IPS-18c (cell line): ENCODE results near the gene SPIRE1.
"Not testable (repeated sequence)": the region's sequence is repeated elsewhere in the genome, so short reads cannot be mapped to it uniquely, and the experiment has no call there.

Experiments
- H3K4me3 ChIP-seq: 2 replicates; pipeline ENCODE4 v1.7.0; 2013; ENCODE audit warnings: low read depth, mild to moderate bottlenecking, low read length, moderate library complexity; ENCODE audit not compliant: insufficient read depth
- H3K9me3 ChIP-seq: one replicate; pipeline ENCODE4 v1.6.1; 2013; ENCODE audit warnings: mild to moderate bottlenecking, low read length, moderate library complexity; ENCODE audit not compliant: control insufficient read depth, insufficient read depth

The SPIRE1 gene

DNA sequence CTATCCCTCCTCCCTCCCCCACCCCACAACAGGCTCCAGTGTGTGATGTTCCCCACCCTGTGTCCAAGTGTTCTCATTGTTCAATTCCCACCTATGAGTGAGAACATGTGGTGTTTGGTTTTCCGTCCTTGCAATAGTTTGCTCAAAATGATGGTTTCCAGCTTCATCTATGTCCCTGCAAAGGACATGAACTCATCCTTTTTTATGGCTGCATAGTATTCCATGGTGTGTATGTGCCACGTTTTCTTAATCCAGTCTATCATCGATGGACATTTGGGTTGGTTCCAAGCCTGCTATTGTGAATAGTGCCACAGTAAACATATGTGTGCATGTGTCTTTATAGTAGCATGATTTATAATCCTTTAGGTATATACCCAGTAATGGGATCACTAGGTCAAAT is 30.7 kb downstream of the SPIRE1 start:
- H3K9me3 ChIP-seq, H3K4me3 ChIP-seq: not testable (repeated sequence)

DNA sequence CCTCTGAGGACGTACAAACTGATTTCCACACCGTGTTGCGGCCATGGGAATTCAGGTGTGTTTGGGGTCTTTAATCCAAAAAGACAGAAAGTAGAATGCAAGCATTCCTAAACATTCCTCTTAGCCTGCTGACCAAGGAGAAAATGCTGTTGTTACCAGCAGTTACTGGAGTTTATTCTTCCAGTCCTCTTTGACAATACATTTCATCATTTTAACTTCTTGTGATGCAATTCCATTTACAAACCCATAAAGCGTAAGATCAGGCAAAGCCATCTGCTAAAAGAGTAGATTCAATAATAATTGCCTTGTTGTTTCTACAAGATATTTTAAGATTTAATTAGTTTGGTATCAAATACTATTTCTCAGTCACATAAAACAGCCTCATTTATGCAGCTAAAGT is 32.7 kb downstream of the SPIRE1 start:
- Histone ChIP-seq H3K9me3 (no peaks in the 10 kb centered on the region), H3K4me3 (no peak overlapping the region)

GRCh38 chr18:12621742-12622306 is 36.1 kb downstream of the SPIRE1 start:
- Histone ChIP-seq H3K9me3 (no peaks in the 10 kb centered on the region), H3K4me3 (no peak overlapping the region)

DNA sequence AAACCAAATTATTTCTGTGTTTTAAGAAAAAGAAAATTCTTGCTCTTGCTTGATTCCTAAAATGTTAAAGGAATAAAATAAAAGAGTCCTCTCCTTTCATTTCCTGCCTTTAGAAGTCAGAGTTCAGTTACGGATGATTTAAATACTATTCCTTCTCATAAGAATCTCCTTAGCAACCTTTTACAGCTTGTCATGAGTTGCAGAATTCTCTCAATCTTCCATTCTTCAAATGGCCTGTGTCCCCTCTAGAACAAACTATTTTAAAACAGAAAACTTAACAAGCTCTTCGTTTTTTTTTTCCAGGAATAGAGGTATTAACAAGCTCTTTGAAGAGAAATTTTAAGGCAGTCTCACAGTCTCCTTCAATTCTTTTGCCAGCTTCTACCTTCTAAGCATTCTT is 42.2 kb downstream of the SPIRE1 start:
- Histone ChIP-seq H3K9me3 (no peaks in the 10 kb centered on the region), H3K4me3 (no peak overlapping the region)

DNA sequence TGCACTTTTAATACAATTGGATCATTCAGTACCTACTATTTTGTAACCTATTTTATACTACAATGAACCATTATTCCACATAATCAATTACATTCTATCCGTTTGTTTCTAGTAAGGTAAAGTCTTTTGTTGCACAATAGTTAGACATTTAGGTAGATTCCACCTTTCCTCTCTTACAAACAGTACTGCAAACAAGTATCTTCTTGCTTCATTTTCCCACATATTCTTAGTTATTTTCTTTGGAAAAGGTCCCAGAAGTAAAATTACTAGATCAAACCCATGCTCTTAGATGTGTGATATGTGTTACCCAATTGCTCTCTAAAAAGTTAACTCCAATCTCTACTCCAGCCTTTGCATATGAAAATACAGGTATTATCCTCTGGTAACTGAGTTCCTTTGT is 49.6 kb downstream of the SPIRE1 start:
- no peak overlapping the region for H3K4me3 ChIP-seq
- H3K9me3 ChIP-seq, result no peaks in the 10 kb centered on the region

DNA sequence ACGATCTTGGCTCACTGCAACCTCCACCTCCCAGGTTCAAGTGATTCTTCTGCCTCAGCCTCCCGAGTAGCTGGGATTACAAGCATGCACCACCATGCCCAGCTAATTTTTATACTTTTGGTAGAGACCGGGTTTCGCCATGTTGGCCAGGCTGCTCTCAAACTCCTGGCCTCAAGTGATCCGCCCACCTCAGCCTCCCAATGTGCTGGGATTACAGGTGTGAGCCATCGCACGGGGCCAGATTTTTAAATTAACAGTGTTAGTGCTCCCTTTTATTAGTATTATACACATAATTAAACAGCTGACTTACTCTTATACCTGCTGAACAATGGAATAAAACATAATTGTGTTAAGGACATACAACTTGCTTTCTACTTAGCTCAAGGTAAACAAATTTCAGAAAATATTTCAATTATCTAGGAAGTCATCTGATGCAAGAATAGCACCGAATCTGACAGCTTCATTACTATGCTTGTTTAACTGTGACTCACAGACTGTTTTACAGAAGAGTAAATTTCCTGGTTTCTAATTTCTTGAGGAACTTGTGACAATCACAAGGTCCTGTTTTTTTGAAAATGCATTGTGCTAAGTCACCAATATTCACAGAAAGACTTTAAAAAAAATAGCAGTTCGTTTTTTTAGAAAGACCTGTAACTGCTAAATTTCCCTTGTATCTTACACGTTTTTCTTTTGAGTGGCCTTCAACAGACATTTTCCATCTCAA is 51.2 kb downstream of the SPIRE1 start:
- Histone ChIP-seq H3K4me3 (no peak overlapping the region), H3K9me3 (no peaks in the 10 kb centered on the region)

DNA sequence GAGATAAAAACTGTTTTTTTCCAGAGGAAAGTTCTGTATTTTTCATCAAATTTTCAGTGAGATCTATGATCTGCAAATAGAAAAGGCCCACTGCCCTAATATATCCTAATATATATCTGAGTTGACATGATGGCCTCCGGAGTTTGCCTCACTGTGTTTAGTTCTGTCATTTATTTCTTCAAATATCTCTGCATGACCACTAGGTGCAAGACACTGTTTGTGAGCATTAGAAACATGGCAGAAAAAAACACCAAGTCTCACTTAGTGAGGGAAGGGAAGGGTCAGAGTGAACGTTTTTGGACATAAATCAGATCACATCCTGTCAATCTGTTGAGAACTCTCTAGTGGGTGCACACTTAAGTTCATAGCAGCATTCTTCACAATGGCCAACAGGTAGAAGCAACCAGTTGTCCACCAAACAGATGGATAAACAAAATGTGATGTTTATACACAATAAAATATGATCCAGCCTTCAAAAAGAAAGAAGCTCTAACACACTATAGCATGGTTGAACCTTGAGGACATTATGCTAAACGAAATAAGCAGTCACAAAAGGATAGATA is 53.4 kb downstream of the SPIRE1 start:
- Histone ChIP-seq H3K9me3 (no peaks in the 10 kb centered on the region), H3K4me3 (no peak overlapping the region)

DNA sequence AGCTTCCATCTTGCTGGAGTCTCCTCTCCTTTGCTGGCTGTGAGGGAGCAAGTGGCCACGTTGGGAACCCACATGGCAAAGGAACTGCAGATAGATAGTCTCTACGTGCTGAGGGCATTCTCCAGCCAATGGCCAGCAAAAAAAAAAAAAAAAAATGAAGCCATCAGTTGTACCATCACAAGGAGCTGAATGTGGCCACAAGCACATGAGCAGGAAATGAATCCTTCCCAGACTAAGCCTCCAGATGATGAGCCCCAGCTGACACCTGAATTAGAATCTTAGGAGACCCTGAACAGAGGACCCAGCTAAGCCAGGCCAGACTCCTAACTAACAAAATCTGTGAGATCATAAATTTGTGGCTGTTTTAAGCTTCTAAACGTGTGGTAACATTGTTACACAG is 57.9 kb downstream of the SPIRE1 start:
- no peaks in the 10 kb centered on the region for H3K9me3 ChIP-seq

GRCh38 chr18:12599543-12599942 is 58.4 kb downstream of the SPIRE1 start:
- H3K4me3 ChIP-seq, result no peak overlapping the region

More for the DNA sequence above, 57.9 kb downstream of the SPIRE1 start:
- H3K4me3 ChIP-seq, result no peak overlapping the region

GRCh38 chr18:12598181-12598930 is 59.6 kb downstream of the SPIRE1 start:
- H3K4me3 ChIP-seq, result no peak overlapping the region

More at GRCh38 chr18:12599543-12599942, 58.4 kb downstream of the SPIRE1 start:
- no peaks in the 10 kb centered on the region for H3K9me3 ChIP-seq

GRCh38 chr18:12597760-12598159 is 60.1 kb downstream of the SPIRE1 start:
- no peak overlapping the region for H3K4me3 ChIP-seq
- H3K9me3 ChIP-seq, result no peaks in the 10 kb centered on the region

More at GRCh38 chr18:12598181-12598930, 59.6 kb downstream of the SPIRE1 start:
- no peaks in the 10 kb centered on the region for H3K9me3 ChIP-seq

GRCh38 chr18:12595571-12596255 is 62.2 kb downstream of the SPIRE1 start:
- H3K4me3 ChIP-seq, result no peak overlapping the region
- no peaks in the 10 kb centered on the region for H3K9me3 ChIP-seq

GRCh38 chr18:12593866-12594265 is 64.0 kb downstream of the SPIRE1 start:
- H3K4me3 ChIP-seq, result no peak overlapping the region
- no peaks in the 10 kb centered on the region for H3K9me3 ChIP-seq

DNA sequence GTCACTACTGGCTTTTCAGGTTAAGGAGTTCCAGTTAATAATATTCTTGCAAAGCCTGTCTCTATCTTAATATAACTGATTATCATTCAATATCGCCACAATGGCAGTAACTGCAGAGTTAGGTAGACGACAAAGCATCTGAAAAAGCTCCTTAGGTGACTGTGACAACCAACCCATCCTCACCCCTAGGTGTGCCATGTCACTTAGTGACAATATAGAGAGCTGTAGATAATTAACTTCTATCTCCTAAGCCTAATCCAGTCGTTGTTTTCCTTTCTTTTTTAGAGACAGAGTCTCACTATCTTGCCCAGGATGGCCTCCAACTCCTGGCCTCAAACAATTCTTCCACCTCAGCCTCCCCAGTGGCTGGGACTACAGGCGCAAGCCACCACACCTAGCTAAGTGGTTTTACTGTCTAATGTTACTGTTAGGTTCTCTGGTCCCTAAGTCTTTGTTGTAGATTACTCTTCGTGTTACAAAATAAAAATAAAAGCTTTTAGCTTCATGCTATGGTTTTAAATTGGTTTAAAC is 65.2 kb downstream of the SPIRE1 start:
- no peaks in the 10 kb centered on the region for H3K9me3 ChIP-seq
- no peak overlapping the region for H3K4me3 ChIP-seq

DNA sequence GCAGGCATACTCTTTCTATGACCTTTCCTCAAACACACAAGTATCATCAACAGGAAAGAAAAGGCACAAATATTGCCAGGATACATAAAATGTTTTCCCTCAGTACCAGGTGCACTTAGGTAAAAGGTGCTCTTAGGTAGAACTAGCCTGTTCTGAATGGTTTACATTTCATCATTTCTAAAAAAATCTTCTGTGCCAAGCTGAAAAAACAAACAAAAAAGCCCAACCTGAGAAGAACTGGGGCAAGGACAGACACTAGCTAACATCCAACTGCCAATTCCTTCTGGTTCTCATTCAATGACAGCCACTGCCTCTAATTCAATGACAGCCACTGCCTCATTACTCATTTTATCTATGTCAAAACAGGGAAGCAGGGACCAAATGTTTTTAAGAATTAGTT is 68.5 kb downstream of the SPIRE1 start:
- no peak overlapping the region for H3K4me3 ChIP-seq
- no peaks in the 10 kb centered on the region for H3K9me3 ChIP-seq

GRCh38 chr18:12586956-12587355 is 71.0 kb downstream of the SPIRE1 start:
- Histone ChIP-seq H3K4me3 (no peak overlapping the region), H3K9me3 (no peaks in the 10 kb centered on the region)

GRCh38 chr18:12585218-12585617 is 72.7 kb downstream of the SPIRE1 start:
- no peak overlapping the region for H3K4me3 ChIP-seq
- no peaks in the 10 kb centered on the region for H3K9me3 ChIP-seq
